HG02642 (cell line): Measurements from ENCODE around the gene KCNK7.
"Not testable (repeated sequence)": the region's sequence is repeated elsewhere in the genome, so short reads cannot be mapped to it uniquely, and the experiment has no call there.

ENCODE experiments used
- ATAC-seq: cut with Tn5 transposase; IDR thresholded peaks from one replicate; pipeline ENCODE4 v1.9.1; 2021; ENCODE audit warnings: mild to moderate bottlenecking; ENCODE audit not compliant: unreplicated experiment, poor library complexity

KCNK7 gene

GRCh38 chr11:65595543-65596281 lies at the start of gene KCNK7:
Gene KCNK7, minus strand, starts transcription at chr11:65595800. Its CDS starts 28 bp downstream, at chr11:65595772.
- no peak for ATAC-seq

GRCh38 chr11:65644837-65645236 lies 49.2 kb upstream of the KCNK7 start:
- no peak for ATAC-seq

- no peak for ATAC-seq
Measured at GRCh38 chr11:65643971-65644370, 48.4 kb upstream of the KCNK7 start.

GRCh38 chr11:65642014-65642671 lies 46.5 kb upstream of the KCNK7 start:
- no peak for ATAC-seq

GRCh38 chr11:65641297-65642013 lies 45.9 kb upstream of the KCNK7 start:
- ATAC-seq, result no peak

GRCh38 chr11:65640483-65641296 lies 45.1 kb upstream of the KCNK7 start:
- ATAC-seq, result peak; percentile 10

- ATAC-seq, result peak; percentile 36
Measured at GRCh38 chr11:65639623-65640482, 44.3 kb upstream of the KCNK7 start.

GRCh38 chr11:65639228-65639597 lies 43.6 kb upstream of the KCNK7 start:
- not testable (repeated sequence) for ATAC-seq

DNA sequence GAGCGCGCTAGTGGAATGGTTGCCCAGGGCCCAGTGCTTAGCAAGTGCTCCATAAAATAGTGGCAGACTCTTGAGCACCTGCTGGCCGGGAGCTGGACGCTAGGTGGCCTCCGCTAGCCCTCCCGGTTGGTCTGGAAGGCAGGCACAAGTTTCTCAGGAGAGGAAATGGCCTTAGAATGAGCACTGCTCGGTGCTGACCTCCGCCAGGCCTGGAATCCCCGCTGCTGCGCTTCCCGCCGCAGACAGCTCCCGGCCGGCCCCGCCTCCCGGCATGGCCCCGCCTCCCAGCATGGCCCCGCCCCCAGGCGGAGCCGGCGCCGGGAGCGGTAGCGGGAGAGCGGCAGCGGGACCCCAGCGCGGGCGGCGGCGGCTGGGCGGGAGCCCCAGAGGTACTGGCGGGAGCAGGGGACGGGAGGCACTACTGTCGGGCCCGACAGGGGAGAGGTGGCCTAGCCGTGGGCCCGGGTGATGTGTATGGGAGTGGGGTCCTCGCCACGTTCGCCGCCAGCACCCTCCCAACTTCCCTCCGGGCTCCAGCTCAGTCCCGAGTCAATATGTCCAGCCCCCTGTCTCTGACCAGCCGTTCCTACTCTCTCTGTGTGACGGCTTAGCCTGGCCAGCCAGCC lies 42.3 kb upstream of the KCNK7 start, which contains the start of gene SIPA1:
Gene SIPA1 (plus strand): TSS at position 308 of the 626 bp plus-strand sequence. CDS start 2,821 bp downstream, outside the sequence.
- peak; percentile 50 for ATAC-seq

DNA sequence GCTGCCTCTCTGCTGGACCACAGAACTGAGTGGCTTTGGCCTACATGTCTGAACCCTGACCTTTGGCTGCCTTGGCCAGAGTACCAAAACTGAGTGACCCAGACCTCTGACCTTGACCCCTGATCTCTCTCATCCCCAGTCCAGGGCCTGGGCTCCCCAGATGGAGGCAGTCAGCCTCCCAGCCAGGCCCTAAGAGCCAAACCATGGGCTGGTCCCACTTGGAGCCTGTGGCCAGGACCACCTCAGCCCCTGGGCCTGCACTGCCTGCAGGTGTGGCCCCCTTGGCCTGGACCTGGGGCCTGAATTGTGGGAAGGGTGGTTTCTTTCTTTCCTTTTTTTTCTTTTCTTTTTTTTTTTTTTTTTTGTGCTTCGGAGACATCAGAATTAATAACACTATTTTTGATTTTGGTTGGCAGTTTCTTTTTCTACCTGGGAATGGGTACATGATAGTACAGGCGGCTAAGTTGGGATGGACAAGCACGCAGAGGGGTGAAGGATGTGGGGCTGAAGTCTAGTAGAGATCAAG lies 41.5 kb upstream of the KCNK7 start:
- no peak for ATAC-seq

DNA sequence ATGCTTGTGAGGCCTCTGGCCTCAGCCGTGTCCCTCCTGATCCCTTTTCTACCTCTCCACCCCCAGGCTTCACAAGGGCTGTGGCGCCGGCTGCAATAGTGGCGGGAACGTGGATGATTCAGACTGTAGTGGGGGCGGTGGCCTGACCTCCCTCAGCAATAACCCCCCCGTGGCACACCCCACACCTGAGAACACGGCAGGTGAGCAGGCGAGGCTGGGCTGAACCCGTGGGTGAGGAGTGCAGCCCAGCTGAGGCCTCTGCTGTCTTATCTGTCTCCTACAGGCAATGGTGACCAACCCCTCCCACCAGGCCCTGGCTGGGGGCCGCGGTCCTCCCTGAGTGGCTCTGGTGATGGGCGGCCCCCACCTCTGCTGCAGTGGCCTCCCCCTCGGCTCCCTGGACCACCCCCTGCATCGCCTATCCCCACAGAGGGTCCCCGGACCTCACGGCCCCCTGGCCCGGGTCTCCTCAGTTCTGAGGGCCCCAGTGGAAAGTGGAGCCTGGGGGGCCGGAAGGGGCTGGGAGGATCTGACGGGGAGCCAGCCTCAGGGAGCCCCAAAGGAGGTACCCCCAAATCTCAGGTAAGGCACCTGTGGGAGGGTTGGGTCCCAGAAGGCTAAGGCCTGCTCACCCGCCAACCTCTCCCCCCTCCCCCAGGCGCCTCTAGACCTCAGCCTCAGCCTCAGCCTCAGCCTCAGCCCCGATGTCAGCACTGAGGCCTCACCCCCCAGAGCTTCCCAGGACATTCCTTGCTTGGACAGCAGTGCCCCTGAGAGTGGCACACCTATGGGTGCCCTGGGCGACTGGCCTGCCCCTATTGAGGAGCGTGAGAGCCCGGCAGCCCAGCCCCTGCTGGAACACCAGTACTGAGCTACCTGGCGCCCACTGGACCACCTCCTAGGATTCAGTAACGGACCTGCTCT lies 40.8 kb upstream of the KCNK7 start:
- no peak for ATAC-seq

GRCh38 chr11:65634905-65635731 lies 39.5 kb upstream of the KCNK7 start:
- no peak for ATAC-seq

DNA sequence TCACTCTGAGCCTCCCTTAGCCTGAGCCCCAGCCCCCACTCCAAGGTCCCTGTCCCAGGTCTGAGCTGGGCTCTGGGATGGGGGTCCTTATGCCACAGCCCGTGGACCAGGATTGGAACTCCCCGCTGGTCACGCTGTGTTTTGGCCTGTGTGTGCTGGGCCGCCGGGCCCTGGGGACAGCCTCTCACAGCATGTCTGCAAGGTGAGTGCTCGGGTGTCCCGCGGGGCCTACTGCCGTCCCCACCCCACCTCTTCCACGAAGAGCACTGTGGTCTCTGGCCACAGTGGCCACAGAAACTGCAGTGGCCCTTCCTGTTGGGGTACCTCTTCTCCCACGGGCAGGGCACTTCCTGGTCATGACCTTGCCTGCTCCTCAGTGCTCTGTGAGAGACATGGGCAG lies 38.8 kb upstream of the KCNK7 start:
- ATAC-seq, result no peak

DNA sequence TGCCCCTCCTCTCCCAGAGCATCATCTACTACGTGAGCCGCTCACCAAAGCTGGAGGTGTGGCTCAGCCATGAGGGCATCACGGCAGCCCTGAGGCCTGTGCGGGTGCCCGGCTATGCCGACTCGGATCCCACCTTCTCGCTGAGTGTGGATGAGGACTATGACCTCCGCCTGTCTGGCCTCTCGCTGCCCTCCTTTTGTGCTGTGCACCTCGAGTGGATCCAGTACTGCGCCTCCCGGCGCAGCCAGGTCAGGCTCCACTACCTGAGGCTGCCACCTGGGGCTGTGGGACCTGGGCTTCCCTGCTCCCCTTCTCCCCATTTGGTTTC lies 38.5 kb upstream of the KCNK7 start:
- no peak for ATAC-seq

DNA sequence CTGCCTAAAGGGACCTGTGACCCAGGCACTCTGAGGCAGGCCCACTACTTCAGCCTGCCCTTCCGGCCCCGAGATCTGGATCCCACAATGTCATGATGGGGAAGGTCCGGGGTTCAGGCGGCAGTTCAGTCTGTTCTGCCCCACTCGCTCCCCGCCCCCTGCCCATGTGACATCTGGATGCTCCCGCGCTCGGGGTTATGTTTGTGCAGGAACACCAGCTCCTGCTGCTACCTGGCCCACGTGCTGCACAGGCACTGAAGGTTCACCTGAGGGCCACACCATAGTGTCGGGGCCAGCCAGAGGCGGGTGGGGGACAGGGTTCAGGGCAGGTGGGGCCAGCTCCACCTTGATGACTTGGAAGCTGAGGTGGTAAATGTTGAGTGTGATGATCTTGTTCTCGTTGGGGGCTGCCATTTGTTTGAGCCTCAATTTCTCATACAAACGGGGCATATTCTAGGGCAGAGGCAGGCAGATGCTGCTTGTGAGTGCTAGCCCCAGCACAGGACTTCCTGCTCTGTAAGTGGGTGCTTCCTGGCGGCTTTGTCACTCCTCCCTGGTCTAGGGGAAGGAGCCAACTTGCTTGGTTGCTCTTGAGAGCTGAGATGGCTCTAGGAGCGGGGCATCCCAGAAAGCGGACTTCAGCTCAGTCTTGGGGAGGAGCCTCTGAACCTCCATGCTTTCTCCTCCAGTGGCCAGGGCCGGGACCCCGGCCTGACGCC lies 37.9 kb upstream of the KCNK7 start:
- ATAC-seq, result no peak

- no peak for ATAC-seq
Measured at GRCh38 chr11:65630215-65630614, 34.6 kb upstream of the KCNK7 start.
